H4 (cell line): ENCODE results near the gene AOPEP. TPM values are rescaled to one million over a fixed set of nuclear protein-coding genes. Genes with fewer than 3 reads are reported as not detected.

Experiments
- DNase-seq: peaks from one replicate; pipeline ENCODE4 v3.0.0-alpha.2; 2015; ENCODE audit warnings: low spot score
- total RNA-seq: library from RNA; depleted of rRNA; stranded (reverse); fragments of >200 nt; shearing (Covaris generic); gene quantifications from 2 replicates; pipeline ENCODE4 v1.2.3, GENCODE V29; 2014

AOPEP gene
- total RNA-seq, 1 experiment from 2014 or later, result 130 TPM

DNA sequence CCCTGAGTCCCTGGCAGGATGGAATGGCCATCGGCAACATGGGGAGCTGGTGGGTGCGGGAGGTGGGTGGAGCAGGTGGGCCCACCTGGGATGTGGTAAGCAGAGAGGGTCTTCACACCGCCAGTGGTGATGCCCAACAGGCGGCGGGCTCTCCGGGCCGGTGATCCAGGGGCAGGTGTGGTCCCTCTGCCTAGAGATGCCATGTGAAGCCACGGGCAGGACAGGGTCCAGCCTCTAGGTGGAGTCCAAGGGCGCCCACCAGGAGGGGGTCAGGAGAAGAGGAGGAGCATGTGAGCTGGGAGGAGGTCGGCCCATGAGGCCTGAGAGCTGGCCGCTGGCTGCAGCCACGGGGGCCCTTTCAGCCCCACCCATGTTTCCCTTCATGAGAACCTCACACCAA lies 369.9 kb downstream of the AOPEP start:
- DNase-seq, result no peak

- no peak for DNase-seq
These were observed 370.3 kb downstream of the AOPEP start for GRCh38 chr9:95096807-95097206.

DNA sequence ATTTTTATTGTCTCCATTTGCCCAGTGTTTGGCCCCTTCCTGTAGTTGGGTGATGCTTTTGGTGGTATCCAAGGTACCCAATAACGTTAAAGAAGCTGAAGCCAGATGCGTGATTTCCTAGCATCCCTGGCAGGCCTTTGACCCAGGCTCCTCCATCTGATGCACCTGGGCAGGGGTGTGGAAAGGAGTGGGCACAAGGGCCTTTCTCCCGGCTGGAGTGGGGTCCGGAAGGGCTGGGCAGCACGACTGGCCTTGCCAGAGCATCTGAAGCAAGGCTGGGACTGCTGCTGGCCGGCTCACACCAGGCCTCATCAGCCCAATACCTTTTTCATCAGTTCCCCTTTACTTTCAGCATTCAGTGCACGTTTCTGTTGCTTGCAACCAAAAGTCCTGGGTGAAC lies 370.8 kb downstream of the AOPEP start:
- no peak for DNase-seq

DNA sequence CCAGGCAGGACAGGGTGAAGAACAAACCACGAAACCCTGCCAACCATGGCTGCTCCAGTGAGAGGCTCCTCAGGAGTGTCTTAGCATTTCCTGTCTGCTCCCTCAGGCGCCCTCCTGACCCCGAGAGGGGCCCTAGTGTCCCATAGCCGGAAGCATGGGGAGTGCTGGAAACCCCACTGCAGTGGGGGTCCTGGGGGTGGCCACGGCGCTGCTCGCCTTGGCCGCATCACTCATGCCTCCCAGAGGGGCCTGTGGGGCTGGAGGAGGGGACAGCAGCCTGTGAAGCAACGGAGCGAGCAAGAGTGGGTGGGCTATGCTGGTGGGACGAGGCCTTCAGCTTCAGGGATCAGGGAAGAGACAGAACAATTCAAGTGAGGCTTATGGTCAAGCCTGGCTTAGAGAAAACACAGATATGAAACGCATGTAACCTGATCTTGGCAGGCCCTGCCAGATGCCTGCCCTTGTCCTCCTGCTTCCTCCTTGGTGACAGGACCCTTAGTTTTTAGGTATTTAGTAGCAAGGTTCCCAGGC lies 372.0 kb downstream of the AOPEP start:
- DNase-seq, result no peak

DNA sequence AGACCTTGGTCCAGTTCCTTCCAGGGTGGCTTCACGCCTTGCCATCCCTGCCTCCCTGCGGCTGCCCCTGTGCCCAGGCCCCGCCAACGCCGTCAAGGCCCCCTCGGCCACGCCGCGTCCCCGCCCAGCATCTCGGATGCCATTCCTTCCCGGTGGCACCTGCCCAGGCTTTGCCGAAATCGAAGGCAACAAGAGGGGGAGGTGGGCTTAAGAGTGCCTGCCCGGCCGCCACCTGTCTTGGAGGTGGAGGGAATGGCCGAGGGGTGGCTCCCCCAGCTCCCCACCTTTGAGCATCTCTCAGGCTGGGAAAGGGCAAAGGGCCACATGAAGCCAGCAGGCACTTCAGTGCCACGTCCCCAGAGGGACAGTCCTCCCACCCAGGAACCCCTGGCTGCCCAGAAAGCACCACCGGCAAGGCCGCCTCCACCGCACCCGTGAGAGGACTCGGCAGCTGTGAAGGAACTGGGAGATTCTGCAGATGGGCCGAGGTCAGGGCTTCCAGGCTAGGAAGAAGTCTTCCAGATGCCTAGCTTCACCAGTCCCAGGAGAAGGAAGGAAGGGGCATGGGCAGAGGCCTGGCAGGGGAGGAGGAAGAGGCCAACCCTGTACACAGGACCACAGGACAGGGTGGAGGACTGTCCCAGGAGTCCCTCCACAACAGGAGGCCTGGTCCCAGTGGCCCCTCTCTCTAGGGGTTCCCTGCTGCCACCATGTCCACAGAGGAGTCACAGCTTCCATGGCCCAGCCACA lies 373.0 kb downstream of the AOPEP start:
- no peak for DNase-seq

GRCh38 chr9:95100071-95100627 lies 373.6 kb downstream of the AOPEP start:
- no peak for DNase-seq

GRCh38 chr9:95101326-95101725 lies 374.8 kb downstream of the AOPEP start:
- no peak for DNase-seq

- no peak for DNase-seq
These were observed 375.5 kb downstream of the AOPEP start for GRCh38 chr9:95102001-95102433.

DNA sequence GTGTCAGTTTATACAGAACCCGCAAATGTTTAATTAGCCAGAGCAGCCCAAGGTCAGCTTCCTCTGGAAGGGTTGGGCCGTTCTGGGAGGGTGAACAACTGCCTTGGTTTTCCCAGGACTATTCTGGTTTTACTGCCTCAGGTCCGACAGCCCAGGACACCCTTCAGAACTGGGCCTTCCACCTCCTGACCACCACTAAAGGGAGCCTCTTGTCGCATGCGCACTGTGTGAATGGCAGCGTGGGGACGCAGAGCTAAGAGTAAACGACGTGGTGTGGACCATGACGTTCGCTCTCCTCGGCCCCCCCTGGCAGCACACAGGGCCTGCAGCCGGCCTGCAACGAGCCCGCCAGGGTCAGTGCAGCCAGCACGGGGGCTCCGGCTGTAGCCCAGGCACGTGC lies 376.1 kb downstream of the AOPEP start:
- DNase-seq, result no peak

GRCh38 chr9:95103281-95103771 lies 376.8 kb downstream of the AOPEP start:
- DNase-seq, result no peak

DNA sequence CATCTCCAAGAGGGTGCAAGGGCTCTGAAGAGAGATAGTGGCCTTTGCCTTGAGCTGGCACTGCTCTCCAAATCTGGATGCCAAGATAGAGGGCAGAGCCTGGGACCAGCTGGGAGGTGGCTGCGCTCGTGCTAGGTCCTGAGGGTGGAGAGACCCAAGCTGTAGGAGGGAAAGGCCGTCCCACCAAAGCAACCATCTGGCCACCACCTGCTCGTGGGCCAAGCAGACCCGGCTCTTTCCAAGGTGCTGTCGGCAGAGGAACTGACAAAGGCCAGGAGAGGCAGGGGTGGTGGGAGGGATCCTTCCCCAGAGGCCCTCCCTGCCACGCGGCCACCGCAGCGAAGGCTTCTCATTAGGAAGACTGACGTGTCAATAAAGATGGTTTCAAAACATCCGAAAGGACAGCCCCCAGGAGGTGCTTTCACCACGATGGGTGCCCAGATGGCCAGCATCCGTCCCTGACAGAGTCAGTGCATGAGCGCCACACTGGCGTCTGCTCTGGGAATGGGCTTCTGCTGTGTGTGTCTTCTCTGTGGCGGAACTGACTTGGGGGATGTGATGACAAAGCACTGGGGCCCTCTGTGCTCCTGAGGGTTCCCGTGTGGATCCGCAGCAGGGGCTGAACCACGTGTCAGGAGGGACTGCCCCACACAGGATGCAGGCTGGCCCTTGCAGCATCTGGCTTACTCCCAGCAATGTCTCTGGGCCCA lies 377.5 kb downstream of the AOPEP start:
- no peak for DNase-seq

DNA sequence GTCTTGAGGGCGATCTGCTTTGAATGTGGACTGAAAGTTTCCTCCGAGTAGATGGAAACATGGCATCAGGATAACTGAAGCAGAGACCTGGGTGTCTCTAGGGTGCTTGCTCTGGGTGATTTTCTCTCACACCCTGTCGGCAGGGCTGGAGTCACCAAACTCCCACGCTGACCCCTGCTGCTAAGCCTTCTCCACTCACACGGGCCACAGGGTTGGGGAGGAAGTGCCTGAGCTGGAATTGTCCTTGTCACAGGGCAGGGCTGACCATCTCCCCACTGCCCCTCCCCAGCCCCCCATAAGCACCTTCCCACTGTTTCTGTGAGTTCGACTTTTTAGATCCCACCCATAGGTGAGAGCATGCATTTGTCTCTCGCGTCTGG lies 378.1 kb downstream of the AOPEP start:
- no peak for DNase-seq

DNA sequence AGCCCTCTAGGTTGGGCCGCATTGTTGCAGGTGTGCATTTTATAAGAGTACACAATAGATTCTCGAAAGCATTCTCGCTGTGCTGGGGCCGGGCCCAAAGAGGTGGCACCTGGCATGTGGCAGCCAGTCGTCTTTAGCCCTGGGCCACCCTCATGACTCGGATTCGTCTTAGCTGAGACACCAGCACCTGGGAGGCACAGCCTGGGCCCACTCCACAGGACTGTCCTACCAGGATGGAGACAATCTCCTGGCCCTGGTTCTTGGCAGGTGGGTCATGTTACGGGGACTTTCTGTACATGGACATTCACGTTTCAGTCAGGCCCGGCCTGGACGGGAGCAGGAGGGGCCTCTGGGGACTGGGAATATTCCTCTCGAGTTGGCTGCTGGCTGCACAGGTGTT lies 378.5 kb downstream of the AOPEP start:
- no peak for DNase-seq

- no peak for DNase-seq
These were observed 379.2 kb downstream of the AOPEP start for GRCh38 chr9:95105519-95106287.

DNA sequence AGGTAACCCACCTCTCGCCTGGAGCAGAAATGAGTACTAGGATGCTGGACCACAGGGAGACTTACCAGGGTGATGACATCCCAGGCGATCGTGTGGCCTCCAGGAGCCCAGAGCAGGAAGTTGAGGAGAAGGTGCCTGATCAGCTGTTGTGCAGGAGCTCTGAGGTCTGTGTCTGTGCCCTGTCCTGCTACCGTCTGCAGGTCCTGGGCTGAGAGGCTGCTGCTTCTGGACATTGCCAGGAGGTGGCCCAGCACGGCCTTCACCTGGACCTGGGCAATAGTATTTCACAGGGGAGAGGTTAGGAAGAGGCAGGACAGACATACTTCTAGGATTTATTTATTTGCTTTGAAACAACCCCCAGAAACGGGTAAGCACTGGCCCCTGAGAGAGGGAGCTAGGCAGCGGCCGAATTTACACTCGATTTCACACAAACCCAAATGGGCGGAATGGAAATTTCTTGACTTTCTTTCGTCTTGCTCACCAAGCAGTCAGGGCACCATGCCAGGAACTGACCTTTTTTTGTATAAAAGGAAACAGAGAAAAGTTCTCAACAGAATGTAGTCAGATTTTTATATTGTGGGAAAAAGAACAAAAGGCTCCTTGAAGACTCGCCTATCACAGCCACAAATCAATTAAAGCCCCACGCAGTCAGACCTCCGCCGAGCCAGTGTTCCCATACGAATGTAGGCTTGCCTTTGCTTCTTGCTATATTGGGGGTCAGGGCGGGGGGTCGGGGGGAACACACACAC lies 380.7 kb downstream of the AOPEP start:
- no peak for DNase-seq

DNA sequence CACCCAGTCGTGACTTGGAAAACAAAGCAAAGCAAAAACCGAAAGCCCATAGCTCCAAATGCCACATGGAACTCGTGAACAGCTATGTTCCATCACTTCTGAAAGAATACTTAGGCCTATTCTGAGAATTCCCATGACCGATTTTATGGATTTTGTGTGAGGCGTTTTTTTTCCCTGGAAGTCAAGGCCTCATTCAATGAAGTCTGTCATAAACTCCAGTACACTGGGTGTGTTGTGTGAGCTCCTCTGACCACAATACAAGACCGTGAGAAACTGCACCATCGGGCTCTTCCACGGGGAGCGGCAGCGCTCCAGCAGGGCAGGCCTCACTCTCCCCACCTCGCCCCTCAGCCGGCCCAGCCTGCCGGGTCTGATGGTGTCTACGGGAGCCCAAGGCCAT lies 381.5 kb downstream of the AOPEP start:
- no peak for DNase-seq

DNA sequence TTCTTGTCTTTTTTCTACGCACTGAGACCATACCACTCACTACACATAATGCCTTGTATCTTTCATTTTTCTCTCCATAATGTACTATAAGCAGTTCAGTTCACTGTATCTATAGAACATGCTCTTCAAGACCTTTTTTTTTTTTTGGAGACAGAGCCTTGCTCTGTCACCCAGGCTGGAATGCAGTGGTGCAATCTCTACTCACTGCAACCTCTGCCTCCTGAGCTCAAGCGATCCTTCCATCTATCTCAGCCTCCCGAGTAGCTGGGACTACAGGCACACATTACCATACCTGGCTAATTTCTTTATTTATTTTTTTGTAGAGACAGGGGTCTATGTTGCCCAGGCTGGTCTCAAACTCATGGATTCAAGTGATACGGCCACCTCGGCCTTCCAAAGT lies 382.3 kb downstream of the AOPEP start:
- no peak for DNase-seq

DNA sequence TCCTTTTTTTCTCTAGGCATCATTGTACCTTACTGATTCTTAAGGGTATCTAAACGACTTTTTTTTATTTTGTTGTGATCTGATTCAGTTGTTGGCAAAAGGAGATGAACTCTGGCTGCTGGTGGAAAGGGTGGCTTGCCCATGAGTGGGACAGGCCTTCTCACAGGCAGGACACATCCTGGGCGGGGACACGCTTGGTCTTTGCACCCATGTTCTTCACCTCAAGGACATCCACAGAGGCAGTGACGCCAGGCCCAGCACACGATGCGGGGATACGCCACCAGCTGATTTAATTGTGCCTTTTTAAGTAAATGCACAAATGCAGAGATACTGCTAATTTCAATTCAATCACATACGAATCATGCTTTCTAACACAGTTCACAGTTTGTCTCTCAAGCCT lies 383.0 kb downstream of the AOPEP start:
- DNase-seq, result no peak

- DNase-seq, result no peak
These were observed 384.5 kb downstream of the AOPEP start for GRCh38 chr9:95110921-95111525.

- DNase-seq, result no peak
These were observed 385.2 kb downstream of the AOPEP start for GRCh38 chr9:95111716-95112115.
